ENCODE data around the gene CD79A. TPM values are rescaled to one million over a fixed set of nuclear protein-coding genes. Genes with fewer than 3 reads are reported as not detected.
"Not testable (repeated sequence)": the region's sequence is repeated elsewhere in the genome, so short reads cannot be mapped to it uniquely, and the experiment has no call there.

Gene CD79A
- total and polyA plus RNA-seq, 11 donors = 0.37 to 0.88 (median 0.48) TPM; not detected in 7

DNA sequence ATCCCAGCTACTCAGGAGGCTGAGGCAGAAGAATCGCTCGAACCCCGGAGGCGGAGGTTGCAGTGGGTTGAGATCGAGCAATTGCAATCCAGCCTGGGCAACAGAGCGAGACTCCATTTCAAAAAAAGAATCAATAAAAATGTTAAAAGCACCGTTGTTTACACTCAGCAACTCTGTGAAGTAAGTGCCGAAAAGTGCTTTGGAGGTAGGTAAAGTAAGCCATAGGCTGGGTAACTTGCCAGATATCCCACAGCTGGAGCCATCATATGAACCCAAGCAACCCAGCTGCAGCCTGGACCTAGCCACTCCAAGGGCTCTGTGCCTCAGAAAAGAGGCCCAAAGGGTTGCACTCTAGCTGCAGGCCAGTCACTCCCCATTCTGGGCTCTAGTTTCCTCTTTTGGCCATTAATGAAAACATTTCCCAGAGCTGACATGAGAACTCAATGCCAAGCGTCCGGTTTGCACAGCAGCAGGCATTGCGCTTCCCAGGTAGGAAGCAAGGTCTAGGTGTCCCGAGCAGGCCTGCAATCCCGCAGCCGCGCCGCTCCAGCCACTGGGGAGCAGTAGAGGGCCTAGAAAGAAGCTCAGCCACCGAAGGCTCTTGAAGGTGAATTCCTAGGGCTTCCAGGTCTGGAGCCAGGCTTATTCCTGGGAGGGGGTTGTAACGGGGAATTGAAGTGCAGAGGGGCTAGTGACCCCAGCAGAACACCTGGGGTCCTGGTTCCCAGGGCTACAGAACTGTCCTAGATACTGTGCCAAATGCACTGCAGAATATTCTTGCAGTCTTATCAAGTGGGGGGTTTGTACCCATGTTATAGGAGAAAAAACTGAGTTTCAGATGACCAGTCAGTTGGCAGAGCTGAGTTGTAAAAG, 4.1 kb upstream of the CD79A start:
- ATAC-seq = peak; percentile 38 to 71 (median 65)
- Histone ChIP-seq H3K9me3 (no peaks in the 10 kb centered on the region), H3K36me3 (peaks cover 0 to 43% (median 39%) of the 10 kb centered on the region in 9 donors), H3K27ac (peak overlapping the region in 4 of 12 donors; percentile 4 to 86 (median 25)), H3K4me3 (no peak overlapping the region), H3K4me1 (peaks cover 0 to 96% (median 20%) of the 10 kb centered on the region in 12 donors), H3K27me3 (no peaks in the 10 kb centered on the region)
- WGBS, 4 donors = 54 to 61% (median 54%) methylated on average over 18 of the region's 18 CpGs
- peak; percentile 53 to 84 (median 65) for DNase-seq
- TF ChIP-seq, protein P1, sequence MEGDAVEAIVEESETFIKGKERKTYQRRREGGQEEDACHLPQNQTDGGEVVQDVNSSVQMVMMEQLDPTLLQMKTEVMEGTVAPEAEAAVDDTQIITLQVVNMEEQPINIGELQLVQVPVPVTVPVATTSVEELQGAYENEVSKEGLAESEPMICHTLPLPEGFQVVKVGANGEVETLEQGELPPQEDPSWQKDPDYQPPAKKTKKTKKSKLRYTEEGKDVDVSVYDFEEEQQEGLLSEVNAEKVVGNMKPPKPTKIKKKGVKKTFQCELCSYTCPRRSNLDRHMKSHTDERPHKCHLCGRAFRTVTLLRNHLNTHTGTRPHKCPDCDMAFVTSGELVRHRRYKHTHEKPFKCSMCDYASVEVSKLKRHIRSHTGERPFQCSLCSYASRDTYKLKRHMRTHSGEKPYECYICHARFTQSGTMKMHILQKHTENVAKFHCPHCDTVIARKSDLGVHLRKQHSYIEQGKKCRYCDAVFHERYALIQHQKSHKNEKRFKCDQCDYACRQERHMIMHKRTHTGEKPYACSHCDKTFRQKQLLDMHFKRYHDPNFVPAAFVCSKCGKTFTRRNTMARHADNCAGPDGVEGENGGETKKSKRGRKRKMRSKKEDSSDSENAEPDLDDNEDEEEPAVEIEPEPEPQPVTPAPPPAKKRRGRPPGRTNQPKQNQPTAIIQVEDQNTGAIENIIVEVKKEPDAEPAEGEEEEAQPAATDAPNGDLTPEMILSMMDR (IDR thresholded peaks at IDR 0.05) = peak; percentile 52 to 72 (median 64)
- no peak for TF ChIP-seq POLR2A (IDR thresholded peaks at IDR 0.05)
- intact Hi-C loops (cut with DNase I) = loop anchor here (1.0 to 10.0 kb wide), 8 partner anchors 59 to 362 kb away; partner anchors contain the start of gene RABAC1 (in 2 of the 10)

DNA sequence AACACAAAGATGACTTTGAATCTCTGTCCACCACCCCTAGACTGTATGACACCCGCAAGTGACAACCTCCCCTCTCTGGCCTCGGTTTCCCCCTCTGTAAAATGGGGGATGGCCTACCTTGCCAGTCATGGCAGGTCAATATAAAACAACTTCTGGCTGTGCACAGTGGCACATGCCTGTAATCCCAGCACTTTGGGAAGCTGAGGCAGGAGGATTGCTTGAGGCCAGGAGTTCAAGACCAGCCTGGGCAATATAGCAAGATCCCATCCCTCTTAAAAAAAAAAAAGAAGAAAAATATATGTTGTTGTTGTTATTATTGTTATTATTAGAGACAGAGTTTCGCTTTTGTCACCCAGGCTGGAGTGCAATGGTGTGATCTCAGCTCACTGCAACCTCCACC, 1.1 kb upstream of the CD79A start:
- intact Hi-C loops (cut with DNase I) = loop anchor here in 3 of 10 donors (5.0 to 10.0 kb wide), 3 partner anchors 56 to 359 kb away; no protein-coding TSS in a partner anchor
- ATAC-seq, H3K27me3 ChIP-seq, DNase-seq, H3K4me3 ChIP-seq, H3K9me3 ChIP-seq: not testable (repeated sequence)
- Histone ChIP-seq H3K4me1 (peaks cover 0 to 72% (median 11%) of the 10 kb centered on the region in 12 donors), H3K27ac (peak overlapping the region in 1 of 12 donors; percentile 79), H3K36me3 (peaks cover 0 to 14% (median 11%) of the 10 kb centered on the region in 9 donors)
- WGBS, 4 donors = 78 to 90% (median 85%) methylated on average over 3 of the region's 3 CpGs

DNA sequence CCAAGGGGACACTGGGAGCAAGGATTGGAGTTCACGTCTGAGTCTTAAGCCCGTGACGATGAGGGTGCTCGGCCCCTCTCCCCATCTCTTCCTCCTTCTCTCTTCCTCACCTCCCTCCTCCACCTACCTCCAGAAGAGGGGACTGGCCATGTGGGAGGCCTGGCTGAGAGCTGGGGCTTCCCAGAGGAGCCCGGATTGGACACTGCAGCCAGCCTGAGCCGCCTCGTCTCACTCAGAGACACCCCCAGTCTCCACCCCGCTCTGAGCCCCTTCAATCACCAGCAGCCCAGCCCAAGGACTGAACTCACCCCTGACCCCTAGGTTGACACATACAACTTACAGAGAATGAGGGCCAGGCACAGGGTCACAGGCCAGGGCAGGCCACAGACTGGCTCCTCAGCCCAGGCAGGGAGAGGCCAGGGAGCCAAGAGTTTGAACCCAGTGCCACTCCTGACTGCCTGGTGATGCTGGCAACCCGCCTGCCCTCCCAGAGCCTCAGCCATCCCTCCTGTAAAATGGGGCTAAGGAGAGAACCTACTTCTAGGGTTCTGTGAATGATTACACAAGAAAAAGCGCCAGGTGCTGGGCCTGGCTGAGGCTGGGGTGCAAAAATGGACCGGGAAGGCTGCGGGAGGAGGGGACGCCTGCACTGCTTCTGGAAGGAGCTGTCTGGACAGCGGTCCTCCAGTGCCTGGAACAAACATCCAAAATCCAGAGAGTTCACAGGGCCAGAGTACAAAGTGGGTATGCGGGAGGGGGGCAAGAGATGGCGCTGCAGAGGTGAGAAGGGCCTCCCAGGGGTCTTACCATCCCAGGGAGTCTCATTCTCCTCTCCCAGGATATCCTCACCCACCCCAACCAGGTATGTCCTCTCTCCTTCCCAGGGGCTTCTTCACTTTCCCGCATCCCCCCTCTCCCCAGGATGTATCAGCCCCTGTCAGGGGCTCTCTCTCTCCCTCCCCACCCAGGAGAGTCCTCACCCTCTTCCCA, 1.1 kb downstream of the CD79A start:
- TF ChIP-seq, protein P1 (IDR thresholded peaks at IDR 0.05) = no peak
- no peak for TF ChIP-seq POLR2A (IDR thresholded peaks at IDR 0.05)
- no peaks in the 10 kb centered on the region for H3K36me3 ChIP-seq
- H3K27me3 ChIP-seq = no peaks in the 10 kb centered on the region
- 67 to 80% (median 74%) methylated on average over 16 to 17 of the region's 17 CpGs for WGBS, 4 donors
- H3K4me3 ChIP-seq = no peak overlapping the region
- H3K4me1 ChIP-seq = peaks cover 0 to 59% (median 4%) of the 10 kb centered on the region in 12 donors
- no peaks in the 10 kb centered on the region for H3K9me3 ChIP-seq
- H3K27ac ChIP-seq = peak overlapping the region in 1 of 12 donors; percentile 79
- ATAC-seq = no peak
- no peak for DNase-seq
- intact Hi-C loops (cut with DNase I) = loop anchor here in 3 of 10 donors (5.0 to 10.0 kb wide), 3 partner anchors 54 to 357 kb away; no protein-coding TSS in a partner anchor

DNA sequence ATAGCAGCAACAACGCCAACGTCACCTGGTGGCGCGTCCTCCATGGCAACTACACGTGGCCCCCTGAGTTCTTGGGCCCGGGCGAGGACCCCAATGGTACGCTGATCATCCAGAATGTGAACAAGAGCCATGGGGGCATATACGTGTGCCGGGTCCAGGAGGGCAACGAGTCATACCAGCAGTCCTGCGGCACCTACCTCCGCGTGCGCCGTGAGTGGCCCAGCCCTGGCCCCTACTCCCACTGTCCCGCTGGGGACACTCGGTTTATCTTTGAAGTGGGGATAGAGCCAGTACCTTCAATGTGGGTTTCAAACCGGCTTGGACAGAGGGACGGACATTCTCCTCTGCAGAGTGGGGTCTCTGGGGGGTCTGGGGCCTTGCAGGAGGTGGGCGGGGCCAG, 2.0 kb downstream of the CD79A start:
- WGBS, 4 donors = 86 to 88% (median 88%) methylated on average over 19 to 21 of the region's 21 CpGs
- Histone ChIP-seq H3K27me3 (no peaks in the 10 kb centered on the region), H3K36me3 (no peaks in the 10 kb centered on the region), H3K9me3 (no peaks in the 10 kb centered on the region), H3K27ac (no peak overlapping the region), H3K4me1 (peaks cover 0 to 50% (median 5%) of the 10 kb centered on the region in 12 donors), H3K4me3 (no peak overlapping the region)
- intact Hi-C loops (cut with DNase I) = loop anchor here in 3 of 10 donors (5.0 to 10.0 kb wide), 3 partner anchors 53 to 356 kb away; no protein-coding TSS in a partner anchor
- no peak for TF ChIP-seq POLR2A (IDR thresholded peaks at IDR 0.05)
- TF ChIP-seq, protein P1 (IDR thresholded peaks at IDR 0.05) = no peak
- DNase-seq = no peak
- no peak for ATAC-seq

Measured in heart left ventricle (tissue), 16 donors.